Gastrocnemius medialis (tissue), 4 donors: ENCODE data around the gene SPAG5. TPM values are rescaled to one million over a fixed set of nuclear protein-coding genes. Genes with fewer than 3 reads are reported as not detected.

Experiments used
- ATAC-seq, 2 donors: fragments of 150-250 bp; one replicate each; pipeline ENCODE4 v1.9.1; 2016
- DNase-seq, 2 donors: peaks; one replicate each; pipeline ENCODE4 v3.0.0-alpha.2; 2019
- H3K27ac ChIP-seq, 4 donors: fragments of 200-600 bp; sonication (generic); 1 replicate in 1 of 4; 2 replicates in 3 of 4; pipeline ENCODE4 v1.5.1; 2016 to 2018; ENCODE audit warnings: mild to moderate bottlenecking in 2 of 4, moderate library complexity in 1 of 4
- H3K27me3 ChIP-seq, 3 donors: fragments of 200-600 bp; sonication (generic) in 2 of 3; 1 replicate in 1 of 3; 2 replicates in 2 of 3; pipeline versions ENCODE4 v1.5.1 to v1.6.0; 2016 to 2019; ENCODE audit warnings: mild to moderate bottlenecking in 1 of 3, moderate library complexity in 1 of 3
- H3K36me3 ChIP-seq, 2 donors: fragments of 200-600 bp; sonication (generic) in 1 of 2; one replicate each; pipeline ENCODE4 v1.5.1; 2017 to 2018
- H3K4me1 ChIP-seq, 2 donors: fragments of 200-600 bp; sonication (generic) in 1 of 2; one replicate each; pipeline ENCODE4 v1.5.1; 2016 to 2017; ENCODE audit warnings: mild to moderate bottlenecking in 2 of 2
- H3K4me3 ChIP-seq, 4 donors: fragments of 200-600 bp; sonication (generic) in 3 of 4; 1 replicate in 1 of 4; 2 replicates in 3 of 4; pipeline ENCODE4 v1.5.1; 2016 to 2019; ENCODE audit warnings: mild to moderate bottlenecking in 2 of 4
- H3K9me3 ChIP-seq, 3 donors: fragments of 200-600 bp; sonication (generic) in 2 of 3; 1 replicate in 1 of 3; 2 replicates in 2 of 3; pipeline ENCODE4 v1.5.1; 2016 to 2019
- CTCF ChIP-seq, 5 experiments: fragments of 450-650 bp in 3 of 5; fragments of 200-600 bp in 2 of 5; sonication (generic) in 2 of 5; IDR thresholded peaks in 4 of 5; conservative IDR thresholded peaks in 1 of 5; 1 replicate in 4 of 5; 2 replicates in 1 of 5; pipeline ENCODE4 v1.5.1; 2016 to 2019; ENCODE audit warnings: antibody characterized with exemption in 5 of 5, mild to moderate bottlenecking in 3 of 5, moderate library complexity in 3 of 5
- POLR2A ChIP-seq, 2 donors: fragments of 450-650 bp; IDR thresholded peaks; one replicate each; pipeline ENCODE4 v1.6.1; 2017; ENCODE audit warnings: antibody characterized with exemption in 2 of 2, mild to moderate bottlenecking in 2 of 2, moderate library complexity in 2 of 2
- in situ Hi-C, 4 donors: fragments of 200-750 bp; cut with MboI; loops; one replicate each; pipeline versions ENCODE4 v1.15.0 to v1.8.0; 2017; ENCODE audit warnings: low sequenced_read_pairs in 4 of 4
- intact Hi-C: fragments of 100-400 bp; cut with DNase I; formaldehyde crosslinking; loops from one replicate; pipeline ENCODE4 v1.15.1; 2023; ENCODE audit warnings: low total_unique reads
- total RNA-seq, 4 donors: library from RNA; depleted of rRNA; stranded (reverse); fragments of >200 nt; gene quantifications; one replicate each; pipeline versions ENCODE4 v1.1.0 to v1.2.3, GENCODE V29; 2016

The SPAG5 gene
- 1 to 10 TPM in 2 of 4 donors, under 1 TPM in 2; 0.41 to 1.5 (median 0.96) TPM for total RNA-seq

DNA sequence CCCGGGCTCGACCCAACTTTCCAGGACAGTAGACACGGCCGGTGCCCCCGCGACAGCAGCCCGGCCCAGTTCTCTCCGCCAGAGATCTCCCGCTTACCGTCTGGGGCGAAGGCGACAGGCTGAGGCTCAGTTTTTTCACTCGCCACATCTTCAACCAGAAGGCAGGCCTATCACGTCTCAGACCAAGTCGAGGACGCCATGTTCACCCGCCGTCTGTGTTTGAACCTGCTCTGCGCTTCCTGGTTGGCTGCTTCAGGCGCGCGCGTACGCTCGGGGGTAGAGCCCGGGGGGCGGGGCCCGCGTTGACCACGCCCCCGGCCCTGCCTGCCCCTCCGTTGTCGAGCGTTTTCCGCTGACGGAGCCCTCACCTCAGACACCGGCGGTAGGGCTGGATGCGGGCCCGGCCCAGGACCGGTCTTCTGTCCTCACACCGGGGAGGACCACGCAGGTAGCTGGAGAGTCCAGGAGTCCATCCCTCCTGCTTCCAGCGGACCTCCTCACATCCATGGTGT, at the start of gene SPAG5:
Gene SPAG5 (minus strand): TSS at position 227 of the 512 bp plus-strand sequence. CDS start 79 bp downstream, at position 148.
- Histone ChIP-seq H3K36me3 (no peaks in the 10 kb centered on the region), H3K9me3 (no peaks in the 10 kb centered on the region), H3K4me3 (peak within 1 kb of the TSS; percentile 51 to 69 (median 66)), H3K4me1 (peaks cover 5% of the 10 kb centered on the region in 2 donors), H3K27me3 (no peaks in the 10 kb centered on the region), H3K27ac (peak within 1 kb of the TSS; percentile 81 to 86 (median 85))
- in situ Hi-C loops, result no loop called here
- intact Hi-C loops, result loop anchor here (2.0 kb wide), 1 partner anchor 46 kb away; the partner anchor contains the start of gene UNC119
- DNase-seq (peak; percentile 84 to 88), ATAC-seq (peak; percentile 94)
- TF ChIP-seq POLR2A (IDR thresholded peaks at IDR 0.05), result peak; percentile 77 to 85
- TF ChIP-seq CTCF (IDR thresholded peaks at IDR 0.05 in 4 of 5, conservative IDR thresholded peaks at IDR 0.05 in 1 of 5), result no peak

GRCh38 chr17:28646039-28646754, 47.4 kb upstream of the SPAG5 start:
- no peaks in the 10 kb centered on the region for H3K27me3 ChIP-seq
- no peak for TF ChIP-seq CTCF (IDR thresholded peaks at IDR 0.05 in 4 of 5, conservative IDR thresholded peaks at IDR 0.05 in 1 of 5)
- no peak for TF ChIP-seq POLR2A (IDR thresholded peaks at IDR 0.05)
- peak overlapping the region; percentile 90 to 98 (median 96) for H3K27ac ChIP-seq
- peaks cover 0 to 39% of the 10 kb centered on the region in 2 donors for H3K36me3 ChIP-seq
- no peaks in the 10 kb centered on the region for H3K9me3 ChIP-seq
- ATAC-seq, result no peak
- peak overlapping the region; percentile 90 to 92 (median 92) for H3K4me3 ChIP-seq
- DNase-seq, result no peak
- intact Hi-C loops, result no loop called here
- H3K4me1 ChIP-seq, result peaks cover 29 to 33% of the 10 kb centered on the region in 2 donors
- in situ Hi-C loops, result no loop called here

GRCh38 chr17:28645576-28645939, 46.7 kb upstream of the SPAG5 start:
- TF ChIP-seq POLR2A (IDR thresholded peaks at IDR 0.05), result no peak
- peak in 1 of 5 experiments; percentile 13 for TF ChIP-seq CTCF (IDR thresholded peaks at IDR 0.05 in 4 of 5, conservative IDR thresholded peaks at IDR 0.05 in 1 of 5)
- in situ Hi-C loops (no loop called here), intact Hi-C loops (loop anchor here (1.0 to 2.0 kb wide), 5 partner anchors 16 to 649 kb away; partner anchors contain the start of genes NUFIP2, PHF12, PIGS and RPL23A)
- H3K9me3 ChIP-seq, result no peaks in the 10 kb centered on the region
- DNase-seq (no peak), ATAC-seq (no peak)
- H3K27ac ChIP-seq, result peak overlapping the region; percentile 90 to 98 (median 96)
- H3K4me3 ChIP-seq, result peak overlapping the region; percentile 90 to 92 (median 92)
- no peaks in the 10 kb centered on the region for H3K27me3 ChIP-seq
- H3K36me3 ChIP-seq, result peaks cover 0 to 41% of the 10 kb centered on the region in 2 donors
- peaks cover 29 to 33% of the 10 kb centered on the region in 2 donors for H3K4me1 ChIP-seq

- Histone ChIP-seq H3K27me3 (no peaks in the 10 kb centered on the region), H3K4me3 (peak within 1 kb of the TSS; percentile 90 to 92 (median 92)), H3K36me3 (peaks cover 0 to 47% of the 10 kb centered on the region in 2 donors), H3K9me3 (no peaks in the 10 kb centered on the region), H3K27ac (peak within 1 kb of the TSS; percentile 90 to 98 (median 96)), H3K4me1 (peaks cover 29 to 33% of the 10 kb centered on the region in 2 donors)
- DNase-seq, result peak; percentile 95
- intact Hi-C loops (loop anchor here (1.0 to 2.0 kb wide), 5 partner anchors 16 to 649 kb away; partner anchors contain the start of genes NUFIP2, PHF12, PIGS and RPL23A), in situ Hi-C loops (no loop called here)
- peak in 2 of 5 experiments; percentile 10 to 29 for TF ChIP-seq CTCF (IDR thresholded peaks at IDR 0.05 in 4 of 5, conservative IDR thresholded peaks at IDR 0.05 in 1 of 5)
- peak; percentile 92 to 94 for TF ChIP-seq POLR2A (IDR thresholded peaks at IDR 0.05)
- peak; percentile 87 to 88 for ATAC-seq
These were observed 46.2 kb upstream of the SPAG5 start, which contains the start of gene BLTP2 for GRCh38 chr17:28644787-28645575. BLTP2 (minus strand) TSS chr17:28645158; CDS start chr17:28645056, 102 bp downstream.
